OCI-M2 (cell line): ENCODE results near the gene SLC38A8.

Source experiments
- DNase-seq: peaks from one replicate; lab custom pipeline; 2025; ENCODE audit not compliant: unreplicated experiment; lab: John Stamatoyannopoulos, UW

Gene SLC38A8

GRCh38 chr16:84003038-84003437 is 39.6 kb downstream of the SLC38A8 start:
- no peak for DNase-seq

DNA sequence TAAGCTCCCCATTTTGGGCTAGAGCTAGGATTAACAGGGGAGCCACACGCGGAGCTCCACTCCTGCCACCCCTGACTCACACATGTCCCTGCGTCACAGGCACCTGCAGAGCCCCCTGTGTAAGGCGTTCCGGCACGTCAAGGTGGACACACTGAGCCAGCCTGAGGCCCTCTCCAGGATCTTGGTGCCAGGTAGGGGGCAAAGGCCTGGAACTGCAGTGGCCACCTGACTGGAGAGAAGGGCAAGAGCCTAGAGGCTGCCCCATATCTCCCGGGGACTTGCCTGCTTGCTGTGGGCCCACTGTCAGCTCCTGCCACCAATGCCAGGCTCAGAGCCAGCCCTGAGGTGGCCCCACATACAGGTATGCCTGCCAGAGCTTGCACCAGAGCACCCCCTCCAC is 40.9 kb downstream of the SLC38A8 start:
- no peak for DNase-seq

DNA sequence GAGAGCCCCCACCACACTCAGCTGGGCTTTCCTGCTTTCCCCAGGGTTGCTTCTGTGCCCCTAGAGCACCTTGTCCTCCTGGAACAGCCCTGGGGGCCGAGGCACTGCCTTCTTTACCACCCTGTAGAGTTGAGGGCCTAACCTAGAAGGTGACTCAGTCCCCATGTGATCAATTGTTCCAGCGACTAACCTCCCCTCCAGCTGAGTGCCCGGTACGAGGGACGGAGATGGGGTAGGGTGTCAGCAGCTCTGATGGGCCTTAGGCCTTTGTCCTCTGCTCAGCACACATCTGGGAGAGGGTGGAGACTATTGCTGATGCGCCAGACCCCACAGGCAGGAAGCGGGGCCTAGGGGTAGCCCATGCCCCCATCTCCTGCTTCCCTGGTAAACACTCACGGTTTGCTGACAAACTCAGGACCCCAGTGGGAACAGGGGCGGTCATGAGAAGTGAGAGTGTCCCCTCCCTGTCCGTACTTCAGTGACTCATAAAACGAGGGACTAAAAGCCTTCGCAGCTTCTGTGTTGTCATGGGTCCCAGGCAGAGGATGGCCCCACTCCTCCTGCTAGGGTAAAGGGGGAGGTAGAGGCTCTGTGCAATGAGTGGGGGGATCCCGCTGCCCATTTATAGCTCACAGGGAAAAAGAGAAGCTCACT is 41.5 kb downstream of the SLC38A8 start:
- no peak for DNase-seq

GRCh38 chr16:83998091-83998490 is 44.5 kb downstream of the SLC38A8 start:
- DNase-seq: no peak

- DNase-seq: no peak
These were observed 45.9 kb downstream of the SLC38A8 start for GRCh38 chr16:83996481-83997252.

GRCh38 chr16:83995754-83996153 is 46.8 kb downstream of the SLC38A8 start:
- DNase-seq: no peak

- no peak for DNase-seq
These were observed 47.9 kb downstream of the SLC38A8 start for GRCh38 chr16:83994703-83995102.

GRCh38 chr16:83994087-83994486 is 48.5 kb downstream of the SLC38A8 start:
- DNase-seq: no peak

DNA sequence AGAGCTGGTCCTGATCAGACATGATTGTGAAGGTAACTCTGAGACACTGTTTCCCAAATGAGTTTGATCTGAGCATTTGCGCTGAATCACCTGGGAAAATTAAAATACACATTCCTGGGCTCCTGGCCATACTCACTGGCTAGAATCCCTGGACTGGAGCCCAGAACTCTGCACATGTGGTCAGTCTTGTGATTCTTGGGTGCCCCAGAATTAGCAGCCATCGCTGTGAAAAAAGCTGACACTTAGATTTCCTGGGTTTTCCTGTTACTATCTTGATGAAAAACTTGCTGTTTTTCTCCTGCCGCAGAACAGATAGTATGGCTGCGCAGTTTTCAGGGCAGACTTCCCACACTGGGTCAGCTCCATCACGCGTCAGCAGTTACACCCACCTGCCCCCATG is 50.0 kb downstream of the SLC38A8 start:
- DNase-seq: no peak

DNA sequence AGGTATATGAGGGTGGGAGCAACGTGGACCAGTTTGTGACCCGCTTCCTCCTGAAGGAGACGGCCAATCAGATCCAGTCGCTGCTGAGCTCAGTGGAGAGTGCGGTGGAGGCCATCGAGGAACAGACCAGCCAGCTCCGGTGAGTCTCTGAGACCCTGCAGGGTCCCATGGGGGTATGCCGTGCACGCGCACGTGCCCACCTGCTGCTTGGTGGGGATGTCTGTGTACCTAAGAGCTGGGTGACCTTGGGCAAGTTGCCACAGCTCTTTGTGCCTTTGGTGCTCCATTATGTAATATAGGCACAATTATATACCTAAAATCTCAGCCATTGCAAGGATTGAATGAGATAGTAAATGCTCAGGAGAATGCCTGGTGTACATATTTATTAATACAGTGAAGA is 52.1 kb downstream of the SLC38A8 start:
- no peak for DNase-seq

DNA sequence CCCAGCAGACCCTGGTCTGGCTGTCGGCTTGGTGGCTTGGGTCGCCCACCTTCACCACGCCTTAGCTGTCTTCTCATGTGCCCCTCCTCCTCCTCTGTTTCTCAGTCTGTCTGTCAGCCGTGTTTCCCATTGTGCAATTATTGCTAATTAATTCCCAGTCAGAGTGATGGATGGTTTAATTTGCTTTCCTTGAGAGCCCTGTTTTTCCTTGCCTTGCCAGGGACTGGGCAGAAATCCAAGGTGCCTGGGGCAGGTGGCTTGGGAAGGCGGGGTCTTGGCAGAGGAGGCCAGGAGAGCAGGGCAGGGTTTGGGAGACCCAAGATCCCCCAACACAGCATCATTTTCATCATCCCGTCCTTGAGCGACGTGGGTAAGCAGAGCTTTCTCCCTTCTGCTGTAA is 53.3 kb downstream of the SLC38A8 start:
- no peak for DNase-seq

DNA sequence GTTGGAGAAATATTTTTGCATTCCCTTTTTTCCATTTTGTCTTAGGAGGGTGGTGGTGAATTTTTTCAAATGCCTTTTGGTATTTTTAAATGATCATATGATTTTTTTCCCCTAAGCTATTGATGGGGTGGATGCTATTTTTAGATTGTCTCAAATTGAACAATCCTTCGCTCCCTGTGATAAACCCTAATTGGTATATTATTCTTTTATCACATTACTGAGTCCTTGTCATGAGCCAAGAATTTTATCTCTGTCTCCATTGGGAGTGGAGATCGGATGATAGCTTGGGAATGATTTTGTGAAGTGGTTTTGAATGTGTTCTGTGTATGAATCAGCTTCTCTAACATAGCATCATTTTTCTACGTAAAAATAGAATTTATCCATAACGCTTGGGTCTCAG is 59.1 kb downstream of the SLC38A8 start:
- DNase-seq: no peak

DNA sequence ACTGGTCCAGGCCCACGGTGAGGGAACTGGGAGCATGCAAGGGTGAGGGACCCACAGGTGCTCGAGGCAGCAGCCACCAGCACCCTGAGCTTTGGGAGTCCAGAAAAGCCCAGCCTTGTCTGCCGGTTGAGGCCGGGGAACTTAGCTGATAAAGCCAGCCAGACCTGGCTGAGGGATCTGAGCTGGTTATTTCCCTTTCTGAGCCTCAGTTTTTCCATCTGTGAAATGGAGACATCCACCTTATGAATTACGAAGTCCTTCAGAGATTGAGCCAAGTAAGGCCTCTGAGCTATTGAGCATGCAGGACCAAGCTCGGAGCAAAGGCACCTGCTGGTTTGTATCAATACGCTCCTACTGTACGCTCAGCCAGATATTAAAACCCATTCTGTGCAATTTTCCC is 60.8 kb downstream of the SLC38A8 start:
- DNase-seq: no peak

GRCh38 chr16:83980794-83981193 is 61.8 kb downstream of the SLC38A8 start:
- no peak for DNase-seq

DNA sequence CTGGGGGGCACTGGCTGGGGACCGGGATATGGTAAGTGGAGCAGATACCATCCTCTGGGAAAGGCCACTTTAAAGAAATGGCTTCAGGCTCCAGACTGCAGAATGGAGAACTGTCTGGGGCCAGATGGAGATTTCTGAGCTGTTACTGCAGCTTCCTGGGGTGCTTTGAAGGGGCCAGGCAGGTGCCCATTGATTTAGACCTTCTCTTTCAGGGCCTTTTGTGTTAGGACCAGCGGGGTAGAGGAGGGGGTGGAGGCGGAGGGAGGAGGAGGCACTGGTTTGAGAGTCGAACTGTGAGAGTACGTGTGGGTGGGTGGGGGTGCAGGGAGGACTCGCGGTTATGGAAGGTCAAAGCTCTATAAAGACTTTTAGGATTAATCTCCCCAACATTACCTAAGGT is 63.2 kb downstream of the SLC38A8 start:
- DNase-seq: no peak

DNA sequence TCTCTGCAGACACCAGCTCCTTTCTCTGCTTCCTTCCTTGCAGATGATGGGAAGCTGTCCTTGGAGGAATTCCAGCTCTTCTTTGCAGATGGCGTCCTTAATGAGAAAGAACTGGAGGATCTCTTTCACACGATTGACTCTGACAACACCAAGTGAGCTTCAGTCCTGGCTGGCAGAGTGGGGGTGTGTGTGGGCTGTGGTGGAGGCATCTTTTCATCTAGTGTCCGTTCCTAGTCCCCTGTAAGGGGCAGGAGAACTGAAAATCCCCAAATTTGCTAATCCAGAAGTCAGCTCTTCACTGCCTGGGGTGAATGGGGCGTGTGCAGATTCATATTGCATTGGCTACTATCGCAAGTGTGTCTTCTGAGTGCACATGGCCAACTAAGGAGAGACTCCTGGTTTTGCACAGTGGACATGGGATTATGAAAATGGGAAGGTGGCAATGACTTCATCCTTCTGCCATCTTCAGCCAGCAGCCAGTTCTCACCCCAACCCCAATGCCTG is 64.1 kb downstream of the SLC38A8 start:
- no peak for DNase-seq

DNA sequence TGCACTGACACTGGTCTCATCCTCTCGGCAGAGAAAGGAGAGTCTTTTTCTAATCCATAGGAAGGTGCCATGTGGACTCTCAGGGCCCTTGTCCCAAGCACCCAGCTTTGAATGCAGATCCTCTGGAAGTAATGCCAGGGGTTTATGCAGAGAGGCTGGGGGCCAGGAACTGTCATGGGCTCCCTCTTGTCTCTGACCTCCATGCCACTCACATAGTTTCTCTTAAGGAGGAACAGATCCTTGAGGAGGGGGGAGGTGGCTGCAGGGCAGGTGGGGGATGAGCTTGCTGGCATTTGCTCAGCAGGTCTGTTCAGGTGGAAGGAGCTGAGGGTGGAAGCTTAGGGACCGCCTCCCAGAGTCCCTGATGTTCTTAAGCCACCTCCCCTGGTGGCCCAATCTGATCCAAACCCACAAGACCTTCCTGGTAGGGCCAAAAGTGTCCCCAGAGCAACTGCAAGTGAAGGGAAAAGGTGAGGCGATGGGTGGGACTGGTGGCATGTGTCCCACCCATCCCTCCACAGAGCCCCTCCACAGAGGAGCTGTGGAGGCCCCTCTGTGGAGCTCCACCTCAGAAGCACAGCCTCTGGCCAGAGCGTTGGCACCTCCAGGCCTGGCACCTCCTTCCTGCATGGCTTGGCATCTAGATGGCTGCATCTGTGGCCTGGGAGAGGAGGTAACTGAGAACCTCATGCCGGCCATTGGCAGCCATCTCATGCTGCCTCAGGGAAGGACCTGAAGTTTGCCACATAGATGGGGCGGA is 65.4 kb downstream of the SLC38A8 start:
- DNase-seq: no peak

- no peak for DNase-seq
These were observed 66.9 kb downstream of the SLC38A8 start for GRCh38 chr16:83975590-83976260.

DNA sequence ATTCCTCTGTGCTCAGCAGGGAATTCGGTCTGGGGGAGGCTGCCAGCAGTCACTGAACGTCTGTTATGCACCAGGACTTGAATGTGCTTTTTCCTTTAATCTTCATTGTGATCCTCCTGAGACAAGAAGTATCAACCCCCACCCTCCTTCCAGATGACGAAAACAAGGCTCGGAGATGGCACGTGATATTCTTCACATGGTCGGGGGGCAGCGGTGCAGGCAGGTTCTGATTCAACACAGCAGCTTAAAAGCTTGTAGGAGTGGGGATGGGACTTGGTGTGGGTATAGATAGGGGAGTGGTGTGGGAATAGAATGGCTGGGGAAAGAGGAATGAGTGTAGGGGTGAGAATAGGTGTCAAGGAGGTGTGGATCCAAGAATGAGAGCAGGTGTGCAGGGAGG is 68.1 kb downstream of the SLC38A8 start:
- no peak for DNase-seq

GRCh38 chr16:83973581-83974385 is 68.8 kb downstream of the SLC38A8 start:
- no peak for DNase-seq
